Hematopoietic multipotent progenitor cell treated with erythropoietin and hydrocortisone succinate and interleukin-3 and kit ligand, for 8 days (in vitro differentiated cells): Measurements from ENCODE around the gene GLP1R.
"Not testable (repeated sequence)": the region's sequence is repeated elsewhere in the genome, so short reads cannot be mapped to it uniquely, and the experiment has no call there.

Source experiments
- DNase-seq: peaks from one replicate; pipeline ENCODE4 v3.0.0-alpha.2; 2015

The GLP1R gene

GRCh38 chr6:39088331-39088730 is 39.8 kb downstream of the GLP1R start:
- DNase-seq: peak; percentile 59

- DNase-seq: peak; percentile 34
Measured at GRCh38 chr6:39090036-39090435, 41.5 kb downstream of the GLP1R start.

- DNase-seq: no peak
Measured at GRCh38 chr6:39091220-39091619, 42.6 kb downstream of the GLP1R start.

- DNase-seq: peak; percentile 45
Measured at GRCh38 chr6:39092124-39092523, 43.5 kb downstream of the GLP1R start.

- DNase-seq: no peak
Measured at GRCh38 chr6:39093149-39093708, 44.6 kb downstream of the GLP1R start.

- DNase-seq: no peak
Measured at GRCh38 chr6:39095578-39095977, 47.0 kb downstream of the GLP1R start.

GRCh38 chr6:39100358-39100757 is 51.8 kb downstream of the GLP1R start:
- no peak for DNase-seq

- peak; percentile 51 for DNase-seq
Measured at GRCh38 chr6:39102071-39102820, 53.7 kb downstream of the GLP1R start.

GRCh38 chr6:39102821-39103136 is 54.2 kb downstream of the GLP1R start:
- no peak for DNase-seq

- no peak for DNase-seq
Measured at GRCh38 chr6:39104528-39104927, 55.9 kb downstream of the GLP1R start.

- no peak for DNase-seq
Measured at GRCh38 chr6:39107034-39107433, 58.5 kb downstream of the GLP1R start.

GRCh38 chr6:39107641-39108040 is 59.1 kb downstream of the GLP1R start:
- no peak for DNase-seq

- no peak for DNase-seq
Measured at GRCh38 chr6:39108041-39108839, 59.7 kb downstream of the GLP1R start.

GRCh38 chr6:39111280-39111679 is 62.7 kb downstream of the GLP1R start:
- DNase-seq: no peak

GRCh38 chr6:39113788-39114187 is 65.2 kb downstream of the GLP1R start:
- peak; percentile 19 for DNase-seq

- DNase-seq: no peak
Measured at GRCh38 chr6:39114388-39114703, 65.8 kb downstream of the GLP1R start.

- peak; percentile 95 for DNase-seq
Measured at GRCh38 chr6:39114704-39115599, 66.4 kb downstream of the GLP1R start, which contains the start of gene SAYSD1. TSS of gene SAYSD1 (minus strand) at chr6:39115186. CDS start at chr6:39115089, 97 bp downstream.

GRCh38 chr6:39118921-39119320 is 70.3 kb downstream of the GLP1R start:
- no peak for DNase-seq

GRCh38 chr6:39124114-39124513 is 75.5 kb downstream of the GLP1R start:
- no peak for DNase-seq

- no peak for DNase-seq
Measured at GRCh38 chr6:39128106-39128505, 79.5 kb downstream of the GLP1R start.

- no peak for DNase-seq
Measured at GRCh38 chr6:39128832-39129231, 80.3 kb downstream of the GLP1R start.

- no peak for DNase-seq
Measured at GRCh38 chr6:39130691-39131090, 82.1 kb downstream of the GLP1R start.

- not testable (repeated sequence) for DNase-seq
Measured at GRCh38 chr6:39134761-39135160, 86.2 kb downstream of the GLP1R start.
